Embryonic facial prominence (tissue), 1 donor: ENCODE data around the gene TBCEL.
"Not testable (repeated sequence)": the region's sequence is repeated elsewhere in the genome, so short reads cannot be mapped to it uniquely, and the experiment has no call there.

Experiments used
- DNase-seq: peaks from one replicate; pipeline ENCODE4 v3.0.0-alpha.2; 2016; ENCODE audit errors: extremely low spot score

Gene TBCEL

DNA sequence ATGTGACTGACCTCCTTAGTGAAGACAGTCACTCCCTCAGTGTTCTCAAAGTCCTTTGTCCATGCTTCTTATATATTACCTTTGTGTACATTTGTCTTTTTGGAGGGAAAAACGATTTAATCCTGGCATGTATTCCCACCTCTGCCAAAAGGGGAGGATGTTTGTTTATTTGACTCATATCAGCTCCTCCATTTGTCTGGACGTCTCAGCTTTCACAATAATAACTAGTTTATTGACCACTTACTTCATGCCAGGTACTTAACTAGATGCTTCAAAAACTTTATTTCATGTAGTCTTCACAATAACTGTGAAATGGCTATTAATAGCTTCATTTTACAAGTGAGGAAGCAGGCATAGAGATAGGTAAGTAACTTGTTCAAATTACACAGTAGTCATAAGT is 5.3 kb downstream of the TBCEL start:
- DNase-seq, result no peak

DNA sequence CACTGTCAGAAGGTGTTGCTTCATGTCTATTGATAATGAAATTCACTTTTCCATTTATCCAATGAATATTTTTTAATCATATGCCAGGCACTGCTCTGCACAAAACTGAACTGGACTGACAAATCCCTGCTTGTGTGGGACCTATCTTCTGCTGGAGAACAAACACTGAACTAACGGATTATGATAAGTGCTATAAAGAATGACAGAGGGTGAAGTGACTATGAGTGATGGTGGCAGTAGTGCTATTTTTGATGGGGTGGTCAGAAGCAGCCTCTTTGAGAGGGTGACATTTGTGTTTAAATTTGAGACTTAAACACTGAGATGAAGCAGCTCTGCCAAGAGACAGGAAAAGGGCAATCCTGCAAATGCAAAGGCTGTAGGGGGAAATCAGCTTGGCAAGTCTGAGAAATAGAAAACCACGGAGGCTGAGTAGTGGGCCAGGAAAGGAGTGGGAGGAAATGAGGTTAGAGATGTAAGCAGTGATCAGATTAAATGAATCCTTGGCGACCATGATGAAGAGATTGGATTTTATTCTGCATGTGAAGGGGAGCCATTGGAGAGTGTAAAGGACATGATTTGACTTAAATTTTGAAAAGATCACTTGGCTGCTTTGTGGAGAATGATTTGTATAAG is 6.0 kb downstream of the TBCEL start:
- no peak for DNase-seq

- no peak for DNase-seq
Observed at GRCh38 chr11:121031167-121031566, 7.3 kb downstream of the TBCEL start.

GRCh38 chr11:121031648-121032047 is 7.7 kb downstream of the TBCEL start:
- DNase-seq, result not testable (repeated sequence)

DNA sequence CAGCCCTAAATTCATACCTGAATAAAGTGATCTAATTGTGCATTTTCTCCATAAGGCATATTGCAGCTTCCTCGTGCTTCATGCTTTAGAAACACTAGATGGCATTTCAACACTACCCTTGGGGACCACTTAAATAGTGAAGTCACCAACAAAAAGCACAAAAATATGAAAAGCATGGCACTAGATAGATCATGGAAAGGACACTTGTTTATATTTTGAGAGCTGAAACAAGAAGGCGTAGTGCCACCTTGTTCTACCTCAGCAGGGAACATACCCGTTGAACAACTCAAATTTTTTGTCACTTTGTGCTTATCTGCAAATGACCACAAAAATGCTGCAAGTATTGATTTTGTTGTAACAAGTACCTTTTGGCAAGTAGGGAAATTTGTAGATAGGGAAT is 8.6 kb downstream of the TBCEL start:
- no peak for DNase-seq

- no peak for DNase-seq
Observed at GRCh38 chr11:121033635-121034034, 9.7 kb downstream of the TBCEL start.

DNA sequence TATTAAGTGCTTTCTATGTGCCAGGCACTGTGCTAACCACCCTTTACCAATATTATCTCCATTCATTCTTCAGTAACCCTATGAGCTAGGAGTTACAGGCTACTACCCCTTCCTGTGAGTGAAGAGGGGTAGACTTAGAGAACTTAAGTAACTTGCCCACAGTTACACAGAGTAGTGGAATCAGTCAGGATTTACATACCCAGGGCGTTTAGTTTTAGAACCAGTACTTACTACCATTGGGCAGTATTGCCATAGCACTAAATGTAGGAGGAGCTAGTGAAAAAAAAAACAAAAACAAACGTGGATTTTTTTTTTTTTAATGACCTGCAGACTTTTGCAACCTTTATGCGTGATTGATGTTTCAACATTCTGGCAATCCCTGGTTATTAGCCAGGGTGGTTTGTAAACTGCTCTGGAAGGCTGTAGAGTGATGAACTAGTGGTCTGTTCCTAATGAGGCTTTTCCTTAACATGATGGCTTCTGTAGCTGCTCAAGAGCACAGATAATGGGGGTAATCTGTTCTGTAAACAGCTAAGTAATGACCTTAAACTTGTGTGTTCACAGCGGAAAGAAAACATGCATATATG is 11.4 kb downstream of the TBCEL start:
- no peak for DNase-seq

- peak; percentile 18 for DNase-seq
Observed at GRCh38 chr11:121035780-121036179, 11.9 kb downstream of the TBCEL start.

DNA sequence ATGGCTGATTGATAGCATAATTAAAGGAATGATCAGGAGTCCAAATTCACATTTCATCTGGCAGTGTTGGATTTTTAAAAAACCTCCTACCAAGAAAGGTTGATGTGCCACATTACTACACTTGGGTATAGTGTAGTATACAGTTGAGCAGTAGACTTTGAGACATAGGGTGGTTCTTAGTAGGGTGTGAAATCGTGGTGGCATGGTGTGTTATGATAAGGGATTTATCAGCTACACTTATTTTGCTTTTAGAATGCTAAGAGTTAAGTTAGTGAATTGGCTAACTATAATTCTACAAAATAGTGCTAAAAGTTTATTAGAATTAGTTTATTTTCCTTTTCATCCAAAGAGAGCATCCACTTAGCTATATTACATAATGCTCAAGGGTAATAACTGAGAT is 13.1 kb downstream of the TBCEL start:
- DNase-seq, result no peak

- DNase-seq, result no peak
Observed at GRCh38 chr11:121038648-121039409, 14.9 kb downstream of the TBCEL start.

- DNase-seq, result no peak
Observed at GRCh38 chr11:121039971-121040613, 16.2 kb downstream of the TBCEL start.

DNA sequence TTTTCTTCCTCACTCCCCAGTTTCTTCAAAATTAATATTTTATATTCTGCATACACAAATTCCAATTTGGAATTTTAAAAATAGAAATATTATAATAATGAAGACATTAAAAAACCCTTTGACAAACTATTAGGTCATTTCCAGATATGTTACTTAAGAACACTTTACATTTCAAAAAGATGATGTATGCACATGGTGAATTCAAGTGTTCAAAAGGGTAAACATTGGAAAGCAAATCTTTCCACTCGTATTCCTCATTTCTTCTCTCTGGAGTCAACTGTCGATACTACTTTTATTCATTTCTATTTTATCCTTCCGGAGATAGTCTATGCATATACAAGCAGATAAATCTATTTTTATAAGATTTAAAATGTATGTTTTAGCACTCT is 16.7 kb downstream of the TBCEL start:
- no peak for DNase-seq

DNA sequence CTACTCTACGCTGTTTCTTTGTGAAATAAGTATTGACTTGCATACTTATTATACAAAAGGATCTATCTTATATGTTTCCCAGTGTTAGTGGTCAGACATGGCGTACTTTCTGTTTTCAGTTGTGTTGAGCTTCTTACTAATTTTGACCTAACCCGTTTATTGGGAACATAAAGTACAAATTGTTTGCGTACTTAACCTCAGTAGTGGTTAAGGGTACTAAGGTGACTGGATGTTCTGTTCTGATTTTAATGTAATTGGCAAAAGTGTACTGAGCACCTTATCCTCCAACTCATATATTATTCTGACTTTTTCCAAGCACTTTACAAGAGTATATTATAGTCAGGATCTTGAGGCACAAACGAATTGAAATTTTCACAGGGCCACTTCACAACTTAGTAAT is 17.2 kb downstream of the TBCEL start:
- DNase-seq, result no peak

- no peak for DNase-seq
Observed at GRCh38 chr11:121042296-121042695, 18.4 kb downstream of the TBCEL start.

DNA sequence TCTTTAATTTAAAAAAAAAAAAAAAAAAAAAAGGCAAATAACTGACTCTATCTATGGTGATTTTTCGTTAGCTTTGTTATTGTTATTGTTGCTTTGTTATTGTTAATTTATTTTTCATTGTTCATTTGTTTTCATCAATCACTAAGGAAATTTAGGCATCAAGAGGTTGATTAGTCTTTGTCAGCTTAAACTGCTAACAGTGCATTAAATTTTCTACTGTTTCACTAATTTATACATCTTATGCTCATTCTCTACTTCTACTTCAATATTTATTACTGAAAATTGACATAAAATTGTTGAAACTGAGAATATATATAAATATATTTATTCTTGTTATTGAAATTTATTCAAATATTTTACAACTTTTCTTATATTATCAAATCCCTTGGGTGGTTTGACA is 24.0 kb downstream of the TBCEL start:
- no peak for DNase-seq

GRCh38 chr11:121048464-121049233 is 24.7 kb downstream of the TBCEL start:
- no peak for DNase-seq

DNA sequence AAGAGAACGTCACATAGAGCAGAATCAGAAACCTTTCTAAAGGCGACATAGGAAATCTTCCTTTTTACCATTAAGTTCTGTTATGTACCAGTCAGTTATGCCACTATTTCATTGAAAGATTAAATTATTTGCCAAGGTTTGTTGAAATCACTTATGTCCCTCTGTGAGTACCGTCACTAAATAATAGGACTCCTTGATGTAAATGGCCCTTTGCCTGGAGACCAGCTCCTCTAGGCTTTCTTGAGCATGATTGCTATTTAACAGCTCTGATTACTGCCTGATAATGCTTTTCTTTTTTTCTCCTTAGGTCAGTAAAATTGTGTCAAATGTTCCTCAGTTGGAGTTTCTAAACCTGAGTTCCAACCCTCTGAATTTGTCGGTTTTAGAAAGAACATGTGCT is 29.3 kb downstream of the TBCEL start:
- no peak for DNase-seq

GRCh38 chr11:121054266-121054665 is 30.4 kb downstream of the TBCEL start:
- DNase-seq, result no peak

- no peak for DNase-seq
Observed at GRCh38 chr11:121055076-121055475, 31.2 kb downstream of the TBCEL start.

DNA sequence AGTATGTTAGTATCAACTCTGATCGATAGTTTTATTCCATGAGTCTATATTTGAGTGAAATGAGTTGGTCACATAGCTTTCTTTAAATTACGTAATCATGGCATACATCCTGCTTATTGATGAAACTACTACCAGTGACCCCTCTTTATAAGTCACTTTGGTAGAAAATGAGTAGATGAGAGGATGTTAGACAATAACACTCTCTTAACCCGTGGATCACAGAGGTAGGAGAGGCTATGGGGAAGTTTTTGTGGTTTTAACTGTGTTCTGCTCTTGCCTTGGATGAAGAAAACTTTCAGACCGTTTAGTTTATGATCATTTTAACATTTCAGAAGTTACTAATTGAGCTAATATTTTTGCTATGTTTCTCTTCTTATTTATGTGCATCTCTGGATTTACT is 34.0 kb downstream of the TBCEL start:
- DNase-seq, result no peak

DNA sequence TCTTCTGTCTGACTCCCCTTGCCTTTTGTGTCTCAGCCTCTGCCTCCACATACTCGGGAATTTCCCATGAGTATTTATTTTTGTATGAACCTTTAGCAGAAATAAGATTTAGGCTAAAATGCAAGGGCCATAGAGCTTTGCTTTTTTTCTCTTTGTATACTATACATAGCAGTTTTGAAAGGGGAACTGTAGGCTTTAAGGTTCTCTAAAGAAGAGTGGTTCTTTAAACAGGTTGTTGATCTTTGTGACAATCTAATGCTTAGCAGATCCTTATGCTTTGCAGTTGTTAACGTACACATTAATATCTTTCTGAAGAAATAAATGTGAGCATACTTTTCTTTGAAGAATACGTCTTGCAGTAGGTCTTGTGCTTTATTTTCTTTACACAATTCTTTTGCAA is 35.0 kb downstream of the TBCEL start:
- no peak for DNase-seq

DNA sequence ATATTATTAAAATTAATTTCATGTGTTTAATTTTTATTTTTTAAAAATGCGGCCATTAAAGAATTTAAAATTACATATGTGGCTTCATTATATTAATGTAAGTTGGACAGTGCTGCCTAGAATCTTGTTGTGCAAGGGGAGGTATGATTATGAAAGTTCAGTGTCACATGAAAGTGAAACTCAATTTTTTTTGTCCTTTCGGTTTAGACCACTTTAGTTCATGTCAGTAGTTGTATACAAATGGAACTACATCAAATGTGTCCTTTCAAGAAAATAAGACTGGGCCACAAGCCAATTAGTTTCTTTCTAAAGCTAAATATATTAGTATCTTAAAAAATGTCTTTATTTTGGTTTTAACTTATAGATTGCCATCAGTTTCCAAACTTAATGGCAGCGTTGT is 35.7 kb downstream of the TBCEL start:
- DNase-seq, result no peak
